ENCODE measurements around the gene TCEA2.
A peak's percentile ranks its signal among the peaks of the same experiment; 100 is the strongest.

Gene TCEA2

DNA sequence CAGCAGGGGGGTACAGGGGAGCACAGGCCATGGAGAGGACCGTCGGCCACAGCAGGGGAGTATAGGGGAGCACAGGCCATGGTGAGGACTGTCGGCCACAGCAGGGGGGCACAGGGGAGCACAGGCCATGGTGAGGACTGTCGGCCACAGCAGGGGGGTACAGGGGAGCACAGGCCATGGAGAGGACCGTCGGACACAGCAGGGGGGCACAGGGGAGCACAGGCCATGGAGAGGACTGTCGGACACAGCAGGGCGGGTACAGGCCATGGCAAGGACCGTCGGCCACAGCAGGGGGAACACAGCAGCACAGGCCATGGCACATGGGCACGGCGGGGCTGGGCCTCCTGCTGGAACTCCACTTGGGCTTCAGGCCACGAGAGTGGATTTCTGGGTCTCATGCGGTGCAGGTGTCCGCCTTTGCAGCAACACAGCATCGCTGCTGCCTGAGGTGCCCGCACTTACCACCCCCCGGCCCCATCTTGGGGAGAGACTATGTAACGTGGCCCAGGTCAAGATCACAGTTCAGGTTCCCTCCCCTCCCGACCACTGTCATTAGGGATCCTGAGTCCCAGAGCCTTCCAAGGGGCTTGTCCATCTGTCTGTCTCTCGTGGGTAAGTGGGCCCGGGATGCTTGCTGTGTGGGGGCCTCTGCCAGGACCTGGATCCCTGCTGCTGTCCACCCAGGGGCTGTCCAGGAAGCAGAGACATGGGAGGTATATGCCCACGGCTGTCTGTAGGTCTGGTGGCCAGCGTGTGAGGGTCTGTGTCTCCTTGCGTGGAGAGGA lies 41.9 kb downstream of the TCEA2 start:
- Histone ChIP-seq H3K36me3 (ENCODE audit: control insufficient read depth, insufficient read depth, low read length) (no peaks in the 10 kb centered on the region), H3K79me1 (ENCODE audit: low read length) (no peaks in the 10 kb centered on the region), H3K4me2 (ENCODE audit: low read length) (no peak overlapping the region), H3K27ac (ENCODE audit: low read depth, low read length) (no peak overlapping the region), H3K79me2 (ENCODE audit: control insufficient read depth, insufficient read depth, low read length) (no peaks in the 10 kb centered on the region), H4K8ac (ENCODE audit: low read depth, low read length) (no peak overlapping the region), H3K4me3 (ENCODE audit: low read length) (no peak overlapping the region), H3K27me3 (ENCODE audit: insufficient read depth, low read length, poor library complexity) (no peaks in the 10 kb centered on the region), H3K4ac (ENCODE audit: low read depth, low read length) (no peak overlapping the region), H3K9ac (ENCODE audit: low read length) (no peak overlapping the region), H2BK15ac (replicated peaks; ENCODE audit: low read depth) (no peak overlapping the region), H3K56ac (ENCODE audit: low read length) (no peak overlapping the region), H2BK5ac (ENCODE audit: low read length) (no peak overlapping the region), H3K18ac (ENCODE audit: low read length) (no peak overlapping the region), H2BK120ac (ENCODE audit: low read depth, low read length) (no peak overlapping the region), H3K4me1 (ENCODE audit: control insufficient read depth, low read depth, low read length) (no peaks in the 10 kb centered on the region), H4K5ac (ENCODE audit: low read length) (no peak overlapping the region), H2AK5ac (ENCODE audit: low read length) (no peak overlapping the region), H3K23ac (ENCODE audit: low read length) (no peak overlapping the region)
- no CpG with 5 or more reads among the region's 25 CpGs for WGBS (ENCODE audit: extremely low coverage, insufficient coverage, low lambda C conversion rate)
- no peak for DNase-seq

DNA sequence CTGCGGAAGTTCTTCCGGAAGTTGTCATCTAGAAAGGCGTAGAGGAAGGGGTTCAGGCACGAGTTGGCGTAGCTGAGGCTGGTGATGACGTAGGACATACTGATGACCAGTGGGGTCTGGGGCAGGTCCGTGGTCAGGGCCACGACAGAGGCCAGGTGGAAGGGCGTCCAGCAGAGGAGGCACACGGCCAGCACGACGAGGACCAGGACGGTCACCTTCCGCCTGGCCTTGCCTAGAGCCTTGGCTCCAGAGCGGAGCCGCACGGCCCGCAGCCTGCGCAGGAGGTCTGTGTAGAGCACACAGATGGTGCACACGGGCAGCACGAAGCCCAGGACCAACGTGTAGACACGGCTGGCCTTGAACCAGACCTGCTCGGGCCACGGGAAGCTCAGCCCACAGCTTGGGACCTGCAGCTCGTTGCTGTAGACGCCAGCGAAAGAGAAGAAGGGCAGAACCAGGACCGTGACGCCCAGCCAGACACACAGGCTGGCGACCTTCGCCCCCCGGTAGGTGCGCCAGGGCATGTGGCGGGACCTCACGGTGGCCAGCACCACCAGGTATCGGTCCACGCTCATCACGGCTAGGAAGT lies 42.9 kb downstream of the TCEA2 start:
- no peak overlapping the region for H4K5ac ChIP-seq (ENCODE audit: low read length)
- no peak overlapping the region for H3K27ac ChIP-seq (ENCODE audit: low read depth, low read length)
- H2BK15ac ChIP-seq (replicated peaks; ENCODE audit: low read depth), result no peak overlapping the region
- H3K9ac ChIP-seq (ENCODE audit: low read length), result no peak overlapping the region
- H3K79me2 ChIP-seq (ENCODE audit: control insufficient read depth, insufficient read depth, low read length), result no peaks in the 10 kb centered on the region
- no peak overlapping the region for H3K23ac ChIP-seq (ENCODE audit: low read length)
- no CpG with 5 or more reads among the region's 39 CpGs for WGBS (ENCODE audit: extremely low coverage, insufficient coverage, low lambda C conversion rate)
- no peak overlapping the region for H3K18ac ChIP-seq (ENCODE audit: low read length)
- H3K56ac ChIP-seq (ENCODE audit: low read length), result no peak overlapping the region
- H3K4me3 ChIP-seq (ENCODE audit: low read length), result no peak overlapping the region
- H2AK5ac ChIP-seq (ENCODE audit: low read length), result no peak overlapping the region
- H3K27me3 ChIP-seq (ENCODE audit: insufficient read depth, low read length, poor library complexity), result no peaks in the 10 kb centered on the region
- no peaks in the 10 kb centered on the region for H3K4me1 ChIP-seq (ENCODE audit: control insufficient read depth, low read depth, low read length)
- H2BK120ac ChIP-seq (ENCODE audit: low read depth, low read length), result no peak overlapping the region
- no peak for DNase-seq
- H3K36me3 ChIP-seq (ENCODE audit: control insufficient read depth, insufficient read depth, low read length), result no peaks in the 10 kb centered on the region
- no peaks in the 10 kb centered on the region for H3K79me1 ChIP-seq (ENCODE audit: low read length)
- no peak overlapping the region for H3K4ac ChIP-seq (ENCODE audit: low read depth, low read length)
- H3K4me2 ChIP-seq (ENCODE audit: low read length), result no peak overlapping the region
- H2BK5ac ChIP-seq (ENCODE audit: low read length), result no peak overlapping the region
- no peak overlapping the region for H4K8ac ChIP-seq (ENCODE audit: low read depth, low read length)

DNA sequence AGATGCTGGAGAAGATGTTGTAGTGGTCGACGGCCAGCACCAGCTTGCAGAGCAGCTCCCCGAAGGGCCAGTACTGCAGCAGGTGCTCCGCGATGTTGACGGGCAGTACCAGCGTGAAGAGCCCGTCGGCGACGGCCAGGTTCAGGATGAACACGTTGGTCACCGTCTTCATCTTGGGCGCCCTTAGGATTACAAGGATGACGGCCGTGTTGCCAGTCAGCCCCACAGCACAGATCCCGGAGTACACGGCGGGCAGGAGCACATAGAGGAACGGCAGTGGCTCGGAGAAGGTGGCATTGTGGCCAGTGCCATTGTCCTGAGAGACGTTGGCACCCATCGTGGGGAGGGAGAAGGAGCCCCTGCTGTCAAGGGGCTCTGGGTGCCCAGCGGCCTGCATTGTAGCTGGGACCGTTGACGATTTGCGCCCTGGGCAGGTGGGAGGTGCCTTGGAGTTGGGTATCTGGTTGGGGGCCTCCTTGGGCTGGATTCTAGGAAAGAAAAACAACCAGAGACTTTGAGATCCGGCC lies 43.5 kb downstream of the TCEA2 start:
- Histone ChIP-seq H4K8ac (ENCODE audit: low read depth, low read length) (no peak overlapping the region), H2BK5ac (ENCODE audit: low read length) (no peak overlapping the region), H3K79me2 (ENCODE audit: control insufficient read depth, insufficient read depth, low read length) (no peaks in the 10 kb centered on the region), H3K4me2 (ENCODE audit: low read length) (no peak overlapping the region), H3K9ac (ENCODE audit: low read length) (no peak overlapping the region), H3K4me1 (ENCODE audit: control insufficient read depth, low read depth, low read length) (no peaks in the 10 kb centered on the region), H4K5ac (ENCODE audit: low read length) (no peak overlapping the region), H3K27me3 (ENCODE audit: insufficient read depth, low read length, poor library complexity) (no peaks in the 10 kb centered on the region), H3K23ac (ENCODE audit: low read length) (no peak overlapping the region), H3K18ac (ENCODE audit: low read length) (no peak overlapping the region), H2AK5ac (ENCODE audit: low read length) (no peak overlapping the region), H3K79me1 (ENCODE audit: low read length) (no peaks in the 10 kb centered on the region), H3K27ac (ENCODE audit: low read depth, low read length) (no peak overlapping the region), H3K4ac (ENCODE audit: low read depth, low read length) (no peak overlapping the region), H3K56ac (ENCODE audit: low read length) (no peak overlapping the region), H3K4me3 (ENCODE audit: low read length) (no peak overlapping the region), H2BK120ac (ENCODE audit: low read depth, low read length) (no peak overlapping the region), H2BK15ac (replicated peaks; ENCODE audit: low read depth) (no peak overlapping the region), H3K36me3 (ENCODE audit: control insufficient read depth, insufficient read depth, low read length) (no peaks in the 10 kb centered on the region)
- no peak for DNase-seq
- WGBS (ENCODE audit: extremely low coverage, insufficient coverage, low lambda C conversion rate), result no CpG with 5 or more reads among the region's 28 CpGs

DNA sequence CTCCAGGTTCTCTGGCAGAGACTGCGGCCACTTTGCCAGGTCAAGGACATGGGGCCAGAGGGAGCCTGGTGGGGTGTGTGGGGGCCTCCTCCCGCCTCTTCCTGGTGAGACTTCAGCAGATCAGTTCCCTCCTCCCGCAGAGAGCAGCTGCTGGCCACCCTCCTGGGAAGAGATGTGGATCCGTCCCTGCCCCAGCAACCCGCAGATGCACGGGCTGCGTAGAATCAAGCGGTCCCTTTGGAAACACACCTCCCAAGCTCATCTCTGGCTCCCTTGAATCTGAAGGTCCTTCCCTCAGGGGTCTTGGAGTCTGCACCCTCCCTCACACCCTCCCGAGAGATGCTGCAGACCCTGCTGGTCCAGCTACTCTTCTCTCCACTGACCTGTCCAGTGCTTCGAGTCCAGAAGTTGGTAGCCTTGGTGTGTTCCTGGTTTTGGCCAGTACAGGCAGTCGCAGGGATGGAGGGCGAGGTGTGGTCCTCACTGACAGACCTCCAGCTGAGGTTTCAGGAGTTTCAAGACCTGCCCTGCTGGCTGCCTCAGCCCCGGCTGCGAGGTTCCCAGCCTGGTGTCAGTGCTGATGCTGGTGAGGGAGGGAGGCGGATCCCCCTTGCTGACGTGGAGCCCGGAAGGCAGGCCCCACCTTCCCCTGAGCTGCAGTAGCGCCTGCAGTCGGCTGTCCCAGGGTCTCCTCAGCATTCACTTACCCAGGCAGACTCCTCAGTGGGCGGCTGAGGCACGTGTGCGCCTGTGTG lies 44.2 kb downstream of the TCEA2 start, which contains the start of gene NPBWR2:
NPBWR2 (minus strand) TSS at position 585 of the 755 bp plus-strand sequence. CDS start 734 bp downstream, outside the sequence.
- H3K79me2 ChIP-seq (ENCODE audit: control insufficient read depth, insufficient read depth, low read length), result no peaks in the 10 kb centered on the region
- H3K27me3 ChIP-seq (ENCODE audit: insufficient read depth, low read length, poor library complexity), result no peaks in the 10 kb centered on the region
- H3K27ac ChIP-seq (ENCODE audit: low read depth, low read length), result no peak within 1 kb of the TSS
- H3K79me1 ChIP-seq (ENCODE audit: low read length), result no peaks in the 10 kb centered on the region
- no peak within 1 kb of the TSS for H2BK15ac ChIP-seq (replicated peaks; ENCODE audit: low read depth)
- no peak within 1 kb of the TSS for H3K4ac ChIP-seq (ENCODE audit: low read depth, low read length)
- H3K36me3 ChIP-seq (ENCODE audit: control insufficient read depth, insufficient read depth, low read length), result no peaks in the 10 kb centered on the region
- no peak within 1 kb of the TSS for H3K4me2 ChIP-seq (ENCODE audit: low read length)
- H2AK5ac ChIP-seq (ENCODE audit: low read length), result no peak within 1 kb of the TSS
- H3K9ac ChIP-seq (ENCODE audit: low read length), result no peak within 1 kb of the TSS
- H3K56ac ChIP-seq (ENCODE audit: low read length), result no peak within 1 kb of the TSS
- no peak within 1 kb of the TSS for H3K18ac ChIP-seq (ENCODE audit: low read length)
- H2BK120ac ChIP-seq (ENCODE audit: low read depth, low read length), result no peak within 1 kb of the TSS
- H3K4me3 ChIP-seq (ENCODE audit: low read length), result no peak within 1 kb of the TSS
- H4K8ac ChIP-seq (ENCODE audit: low read depth, low read length), result no peak within 1 kb of the TSS
- peak; percentile 30 for DNase-seq
- no peak within 1 kb of the TSS for H4K5ac ChIP-seq (ENCODE audit: low read length)
- WGBS (ENCODE audit: extremely low coverage, insufficient coverage, low lambda C conversion rate), result no CpG with 5 or more reads among the region's 22 CpGs
- no peak within 1 kb of the TSS for H3K23ac ChIP-seq (ENCODE audit: low read length)
- H2BK5ac ChIP-seq (ENCODE audit: low read length), result no peak within 1 kb of the TSS
- H3K4me1 ChIP-seq (ENCODE audit: control insufficient read depth, low read depth, low read length), result no peaks in the 10 kb centered on the region

DNA sequence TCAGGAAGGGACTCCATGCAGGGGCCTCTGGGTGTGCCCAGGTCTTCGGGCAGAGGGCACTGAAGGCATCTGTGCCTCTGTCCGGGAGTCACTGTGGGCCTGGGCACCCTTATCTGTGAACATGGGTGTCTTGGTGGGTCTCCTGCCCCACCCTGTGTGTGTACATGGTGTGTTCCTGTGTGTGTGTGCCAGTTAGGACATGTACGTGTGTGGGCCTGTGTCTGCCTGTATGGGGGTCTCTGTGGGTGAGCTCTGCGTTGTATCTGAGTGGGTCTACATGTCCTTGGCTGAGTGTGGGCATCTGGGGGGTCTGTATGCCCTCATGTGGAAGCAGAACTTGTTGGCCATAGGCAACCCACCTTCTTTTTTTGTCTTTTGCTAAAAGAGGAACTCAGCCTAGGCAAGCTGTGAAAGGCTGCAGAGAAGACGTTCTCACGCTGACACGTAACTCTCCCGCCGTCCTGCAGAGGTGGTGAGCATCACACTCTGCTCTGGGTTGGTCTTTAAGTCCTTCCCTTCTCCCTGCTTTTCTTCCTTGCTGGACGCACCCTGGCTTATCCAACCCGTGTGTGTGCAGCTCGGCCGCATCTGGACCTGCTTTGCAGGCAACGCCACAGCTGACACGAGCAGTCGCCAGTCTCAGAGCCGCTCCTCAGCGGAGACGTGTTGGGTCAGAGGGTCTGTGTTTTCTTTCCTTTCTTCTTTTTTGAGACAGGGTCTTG lies 44.9 kb downstream of the TCEA2 start:
- Histone ChIP-seq H3K23ac (ENCODE audit: low read length) (no peak overlapping the region), H2BK120ac (ENCODE audit: low read depth, low read length) (no peak overlapping the region), H3K9ac (ENCODE audit: low read length) (no peak overlapping the region), H3K27ac (ENCODE audit: low read depth, low read length) (no peak overlapping the region), H3K4me1 (ENCODE audit: control insufficient read depth, low read depth, low read length) (no peaks in the 10 kb centered on the region), H2BK15ac (replicated peaks; ENCODE audit: low read depth) (no peak overlapping the region), H3K4ac (ENCODE audit: low read depth, low read length) (no peak overlapping the region), H2AK5ac (ENCODE audit: low read length) (no peak overlapping the region), H3K79me1 (ENCODE audit: low read length) (no peaks in the 10 kb centered on the region), H4K5ac (ENCODE audit: low read length) (no peak overlapping the region), H3K36me3 (ENCODE audit: control insufficient read depth, insufficient read depth, low read length) (no peaks in the 10 kb centered on the region), H3K27me3 (ENCODE audit: insufficient read depth, low read length, poor library complexity) (no peaks in the 10 kb centered on the region), H3K4me2 (ENCODE audit: low read length) (no peak overlapping the region), H3K79me2 (ENCODE audit: control insufficient read depth, insufficient read depth, low read length) (no peaks in the 10 kb centered on the region), H3K4me3 (ENCODE audit: low read length) (no peak overlapping the region), H3K56ac (ENCODE audit: low read length) (no peak overlapping the region), H2BK5ac (ENCODE audit: low read length) (no peak overlapping the region), H4K8ac (ENCODE audit: low read depth, low read length) (no peak overlapping the region), H3K18ac (ENCODE audit: low read length) (no peak overlapping the region)
- no peak for DNase-seq
- no CpG with 5 or more reads among the region's 19 CpGs for WGBS (ENCODE audit: extremely low coverage, insufficient coverage, low lambda C conversion rate)
